LNCaP clone FGC (cell line): ENCODE measurements around the gene RGPD8.
"Not testable (repeated sequence)": the region's sequence is repeated elsewhere in the genome, so short reads cannot be mapped to it uniquely, and the experiment has no call there.

Experiments used
- DNase-seq: peaks from one replicate; pipeline ENCODE4 v3.0.0-alpha.2; 2011; ENCODE audit warnings: low read depth
- H3K4me3 ChIP-seq: 2 replicates; pipeline ENCODE4 v1.5.1; 2011; ENCODE audit warnings: mild to moderate bottlenecking, low read depth, low read length, control low read depth
- CTCF ChIP-seq: IDR thresholded peaks from 2 replicates; pipeline ENCODE4 v1.5.1; 2012; ENCODE audit warnings: mild to moderate bottlenecking; ENCODE audit not compliant: control insufficient read depth, insufficient read depth; ENCODE audit errors: extremely low read depth

RGPD8 gene

GRCh38 chr2:112459372-112459771 lies 25.9 kb upstream of the RGPD8 start:
- H3K4me3 ChIP-seq: no peak overlapping the region
- no peak for DNase-seq
- no peak for TF ChIP-seq CTCF

GRCh38 chr2:112454586-112454985 lies 21.1 kb upstream of the RGPD8 start:
- TF ChIP-seq CTCF: no peak
- no peak overlapping the region for H3K4me3 ChIP-seq
- DNase-seq: no peak

- no peak overlapping the region for H3K4me3 ChIP-seq
- no peak for DNase-seq
- TF ChIP-seq CTCF: no peak
Measured at GRCh38 chr2:112451317-112451716, 17.9 kb upstream of the RGPD8 start.

GRCh38 chr2:112449854-112450253 lies 16.4 kb upstream of the RGPD8 start:
- TF ChIP-seq CTCF: no peak
- H3K4me3 ChIP-seq: no peak overlapping the region
- DNase-seq: no peak

GRCh38 chr2:112444256-112444655 lies 10.8 kb upstream of the RGPD8 start:
- not testable (repeated sequence) for DNase-seq, H3K4me3 ChIP-seq

- DNase-seq, H3K4me3 ChIP-seq: not testable (repeated sequence)
Measured at GRCh38 chr2:112438603-112439261, 5.3 kb upstream of the RGPD8 start.

- H3K4me3 ChIP-seq, DNase-seq: not testable (repeated sequence)
Measured at GRCh38 chr2:112437405-112437831, 4.0 kb upstream of the RGPD8 start.

GRCh38 chr2:112436993-112437392 lies 3.5 kb upstream of the RGPD8 start:
- not testable (repeated sequence) for DNase-seq, H3K4me3 ChIP-seq

- not testable (repeated sequence) for DNase-seq
Measured at GRCh38 chr2:112435716-112436431, 2.4 kb upstream of the RGPD8 start.

GRCh38 chr2:112434890-112435715 lies 1.7 kb upstream of the RGPD8 start:
- not testable (repeated sequence) for H3K4me3 ChIP-seq, DNase-seq

More at GRCh38 chr2:112435716-112436431, 2.4 kb upstream of the RGPD8 start:
- H3K4me3 ChIP-seq: not testable (repeated sequence)
